Neuron (in vitro differentiated cells): ENCODE results near the gene TMEFF2.

Source experiments
- H2AFZ ChIP-seq: one replicate; pipeline ENCODE4 v1.6.1; 2013; ENCODE audit warnings: low read depth, mild to moderate bottlenecking, inconsistent platforms, low read length, moderate library complexity
- H3K27me3 ChIP-seq: one replicate; pipeline ENCODE4 v1.6.1; 2013; ENCODE audit warnings: low read length; ENCODE audit not compliant: insufficient read depth
- H3K36me3 ChIP-seq: one replicate; pipeline ENCODE4 v1.6.1; 2013; ENCODE audit warnings: low read length; ENCODE audit not compliant: insufficient read depth
- H3K4me1 ChIP-seq: one replicate; pipeline ENCODE4 v1.6.1; 2013; ENCODE audit warnings: low read length; ENCODE audit not compliant: insufficient read depth
- H3K4me3 ChIP-seq: 2 replicates; pipeline ENCODE4 v1.5.1; 2013; ENCODE audit warnings: mild to moderate bottlenecking, low read length, moderate library complexity
- H3K9me3 ChIP-seq: one replicate; pipeline ENCODE4 v1.6.1; 2013; ENCODE audit warnings: low read length

TMEFF2 gene

DNA sequence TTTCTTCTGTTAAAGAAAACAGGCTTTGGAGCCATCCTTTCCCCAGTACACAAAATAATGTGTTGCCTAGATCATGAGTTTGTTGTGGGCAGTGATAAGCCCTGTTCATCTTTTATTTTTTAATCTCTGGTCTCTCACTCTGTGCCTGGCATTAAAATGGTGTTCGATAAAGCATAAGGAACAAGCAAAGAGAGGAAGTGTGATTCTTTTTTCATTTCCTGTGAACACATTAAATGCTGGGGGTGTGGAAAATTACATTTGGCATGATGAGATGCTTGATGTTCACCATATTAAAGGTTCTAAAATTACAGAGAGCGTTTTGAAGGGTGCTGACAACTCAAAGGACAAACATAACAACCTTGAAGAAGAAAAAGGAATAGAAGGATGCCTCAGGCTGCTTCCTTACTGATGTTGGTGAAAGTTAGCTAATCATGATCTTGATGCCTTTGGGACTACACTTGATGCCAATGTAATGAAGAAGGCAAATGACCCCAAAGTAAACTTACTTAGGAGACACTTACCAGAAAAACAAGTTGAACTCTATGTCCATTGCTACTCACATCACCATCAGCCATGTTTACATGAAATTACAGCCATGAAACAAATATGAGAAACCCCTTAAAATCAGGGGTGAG lies 33.0 kb downstream of the TMEFF2 start:
- H2AFZ ChIP-seq = no peak overlapping the region
- no peaks in the 10 kb centered on the region for H3K9me3 ChIP-seq
- H3K4me1 ChIP-seq = peaks cover 3% of the 10 kb centered on the region
- H3K4me3 ChIP-seq = no peak overlapping the region
- no peaks in the 10 kb centered on the region for H3K27me3 ChIP-seq
- H3K36me3 ChIP-seq = no peaks in the 10 kb centered on the region

DNA sequence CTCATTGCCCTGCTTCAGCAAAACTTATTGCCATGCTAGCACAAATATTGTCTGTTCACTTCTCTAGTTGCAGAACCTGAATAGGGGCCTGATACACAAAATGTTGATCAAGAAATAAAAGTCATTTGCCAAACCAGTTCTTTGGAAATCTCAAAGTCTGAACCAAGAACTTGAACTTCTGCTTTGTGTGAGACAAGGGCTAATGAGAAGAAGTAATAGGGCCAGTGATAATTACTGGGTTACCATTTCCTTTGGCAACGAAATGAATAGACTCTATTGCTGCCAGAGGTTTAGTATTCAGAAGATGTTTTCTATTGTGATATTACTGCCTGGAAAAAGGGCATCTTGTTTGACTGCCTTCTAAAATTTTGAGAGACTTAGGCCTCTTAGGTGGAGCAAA lies 35.0 kb downstream of the TMEFF2 start:
- Histone ChIP-seq H2AFZ (no peak overlapping the region), H3K9me3 (no peaks in the 10 kb centered on the region), H3K4me1 (peaks cover 3% of the 10 kb centered on the region), H3K27me3 (no peaks in the 10 kb centered on the region), H3K4me3 (no peak overlapping the region), H3K36me3 (no peaks in the 10 kb centered on the region)

DNA sequence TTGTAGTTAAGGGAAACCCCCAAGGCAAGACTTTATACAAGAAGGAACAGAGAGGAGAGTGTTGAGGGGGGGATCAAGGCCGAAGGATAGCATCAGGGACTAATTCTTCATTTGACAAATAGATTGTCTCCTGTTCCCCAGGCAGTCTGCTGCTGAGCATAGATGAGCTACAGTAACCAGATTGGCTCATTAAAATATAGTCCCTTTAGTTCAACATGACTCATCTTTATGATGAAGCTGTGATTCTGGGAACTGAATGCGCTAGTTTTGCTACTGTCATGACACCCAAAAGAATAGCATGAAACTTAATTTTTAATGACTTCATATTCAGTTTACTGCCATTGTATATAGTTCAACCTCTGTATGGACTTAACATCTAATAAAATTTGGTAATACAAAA lies 35.5 kb downstream of the TMEFF2 start:
- peaks cover 3% of the 10 kb centered on the region for H3K4me1 ChIP-seq
- no peaks in the 10 kb centered on the region for H3K9me3 ChIP-seq
- no peak overlapping the region for H3K4me3 ChIP-seq
- no peaks in the 10 kb centered on the region for H3K36me3 ChIP-seq
- H2AFZ ChIP-seq = no peak overlapping the region
- no peaks in the 10 kb centered on the region for H3K27me3 ChIP-seq

DNA sequence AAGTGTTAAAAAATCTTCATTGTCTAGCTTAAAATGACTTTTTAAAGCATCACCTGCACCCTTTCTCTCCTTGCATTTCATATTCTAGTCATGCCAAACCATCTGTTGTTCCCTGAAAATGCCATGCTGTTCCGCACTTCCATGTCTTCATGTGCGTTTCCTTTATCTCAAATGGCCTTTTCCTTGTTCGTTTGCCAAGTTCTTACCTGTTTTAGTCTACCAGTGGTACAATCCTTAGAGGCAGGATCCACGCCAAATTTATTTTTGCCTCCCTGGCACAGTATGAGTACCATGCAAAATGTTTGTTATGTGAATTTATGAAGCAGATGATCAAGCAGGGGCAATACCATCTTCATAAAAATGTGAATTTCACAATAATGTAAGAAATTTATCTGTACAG lies 37.0 kb downstream of the TMEFF2 start:
- no peaks in the 10 kb centered on the region for H3K36me3 ChIP-seq
- H3K27me3 ChIP-seq = no peaks in the 10 kb centered on the region
- no peak overlapping the region for H3K4me3 ChIP-seq
- H3K4me1 ChIP-seq = no peaks in the 10 kb centered on the region
- no peaks in the 10 kb centered on the region for H3K9me3 ChIP-seq
- H2AFZ ChIP-seq = no peak overlapping the region

DNA sequence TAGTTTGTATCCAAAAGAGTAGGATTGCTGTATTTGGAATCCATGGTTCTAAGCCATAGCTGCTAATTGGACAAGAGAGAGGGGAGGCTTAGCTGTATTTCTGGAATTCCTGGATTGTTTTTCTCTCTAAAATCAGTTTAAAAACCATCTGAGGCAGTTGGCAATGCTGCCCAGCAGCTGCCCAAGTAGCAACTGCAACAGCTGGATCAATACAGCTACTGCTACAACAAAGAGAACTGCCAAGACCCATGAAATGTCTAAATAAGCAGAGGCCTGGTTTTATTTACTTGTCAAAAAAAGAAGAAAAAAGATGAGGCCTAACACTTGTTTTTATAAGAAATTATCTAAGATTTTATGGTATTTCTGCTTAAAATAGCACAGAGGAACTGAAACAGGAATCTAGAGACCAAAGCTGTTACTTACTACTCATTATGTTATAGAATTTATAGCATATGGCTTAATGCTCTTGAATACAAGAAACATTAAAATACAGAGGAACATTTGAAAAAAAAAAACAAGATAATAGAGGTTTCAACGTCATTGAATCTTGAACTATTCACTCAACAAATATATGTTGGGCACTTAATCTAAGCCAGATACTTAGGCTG lies 39.1 kb downstream of the TMEFF2 start:
- H2AFZ ChIP-seq = no peak overlapping the region

DNA sequence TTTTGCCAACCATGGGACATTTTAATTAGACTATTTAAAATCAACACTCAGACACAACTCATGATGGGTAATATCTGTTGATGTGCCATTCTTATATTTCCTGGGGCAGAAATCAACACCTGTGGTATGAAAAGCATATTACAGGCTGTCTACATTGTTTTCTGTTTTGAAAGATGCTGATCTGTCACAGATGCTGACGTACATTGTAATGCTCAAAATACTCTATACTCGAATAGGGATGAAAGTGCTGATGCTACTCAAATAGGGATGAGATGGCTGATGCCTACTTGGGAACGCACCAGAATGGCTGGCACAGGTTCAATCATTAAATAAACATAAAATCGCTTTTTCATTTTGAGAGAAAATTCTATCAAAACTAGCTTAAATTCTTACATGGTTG lies 41.2 kb downstream of the TMEFF2 start:
- H3K36me3 ChIP-seq = no peaks in the 10 kb centered on the region
- H3K27me3 ChIP-seq = no peaks in the 10 kb centered on the region
- peaks cover 6% of the 10 kb centered on the region for H3K4me1 ChIP-seq
- H2AFZ ChIP-seq = no peak overlapping the region
- H3K9me3 ChIP-seq = no peaks in the 10 kb centered on the region
- H3K4me3 ChIP-seq = no peak overlapping the region

More for the DNA sequence above, 39.1 kb downstream of the TMEFF2 start:
- no peak overlapping the region for H3K4me3 ChIP-seq
- H3K36me3 ChIP-seq = no peaks in the 10 kb centered on the region
- no peaks in the 10 kb centered on the region for H3K27me3 ChIP-seq
- H3K9me3 ChIP-seq = no peaks in the 10 kb centered on the region
- no peaks in the 10 kb centered on the region for H3K4me1 ChIP-seq

DNA sequence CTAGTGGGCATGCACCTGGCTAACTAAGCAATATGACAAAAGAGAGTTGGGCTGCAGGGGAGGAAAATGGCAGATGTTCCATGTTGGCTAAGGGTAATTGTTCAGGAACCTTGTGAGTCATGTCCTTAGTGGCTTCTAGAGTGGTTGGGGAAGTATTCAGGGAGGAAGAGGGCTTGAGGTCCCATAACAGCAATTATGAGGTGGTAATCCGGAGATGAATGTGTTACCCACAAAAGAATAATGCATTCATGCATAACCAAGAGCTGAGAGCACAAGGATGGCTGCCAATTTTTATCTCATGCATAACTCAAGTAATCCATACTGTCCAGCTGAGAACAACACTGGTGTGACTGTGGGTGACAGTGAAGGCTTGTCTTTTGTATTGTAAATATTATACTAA lies 42.9 kb downstream of the TMEFF2 start:
- H3K36me3 ChIP-seq = no peaks in the 10 kb centered on the region
- no peak overlapping the region for H2AFZ ChIP-seq
- peaks cover 10% of the 10 kb centered on the region for H3K4me1 ChIP-seq
- no peak overlapping the region for H3K4me3 ChIP-seq
- H3K9me3 ChIP-seq = no peaks in the 10 kb centered on the region
- no peaks in the 10 kb centered on the region for H3K27me3 ChIP-seq

DNA sequence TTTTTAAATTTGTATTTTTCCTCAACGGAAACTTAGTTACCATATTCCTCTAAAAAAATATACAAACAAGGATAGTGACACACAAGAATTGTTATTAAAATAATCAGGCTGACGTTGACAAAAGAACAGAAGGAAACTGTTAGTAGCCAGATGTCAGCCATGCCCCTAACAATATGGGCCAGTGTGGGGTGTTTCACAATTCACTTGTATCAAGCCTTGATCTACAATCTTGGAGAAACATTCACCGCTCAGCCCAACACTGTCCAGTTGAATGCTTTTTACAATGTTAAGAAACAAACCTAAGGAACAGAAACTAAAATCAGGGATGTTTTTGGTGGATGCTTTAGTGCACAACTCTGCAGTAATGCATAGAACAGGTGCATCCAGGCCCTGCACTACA lies 44.6 kb downstream of the TMEFF2 start:
- H3K36me3 ChIP-seq = no peaks in the 10 kb centered on the region
- H3K4me1 ChIP-seq = peaks cover 12% of the 10 kb centered on the region
- no peaks in the 10 kb centered on the region for H3K9me3 ChIP-seq
- no peaks in the 10 kb centered on the region for H3K27me3 ChIP-seq
- no peak overlapping the region for H2AFZ ChIP-seq
- no peak overlapping the region for H3K4me3 ChIP-seq

DNA sequence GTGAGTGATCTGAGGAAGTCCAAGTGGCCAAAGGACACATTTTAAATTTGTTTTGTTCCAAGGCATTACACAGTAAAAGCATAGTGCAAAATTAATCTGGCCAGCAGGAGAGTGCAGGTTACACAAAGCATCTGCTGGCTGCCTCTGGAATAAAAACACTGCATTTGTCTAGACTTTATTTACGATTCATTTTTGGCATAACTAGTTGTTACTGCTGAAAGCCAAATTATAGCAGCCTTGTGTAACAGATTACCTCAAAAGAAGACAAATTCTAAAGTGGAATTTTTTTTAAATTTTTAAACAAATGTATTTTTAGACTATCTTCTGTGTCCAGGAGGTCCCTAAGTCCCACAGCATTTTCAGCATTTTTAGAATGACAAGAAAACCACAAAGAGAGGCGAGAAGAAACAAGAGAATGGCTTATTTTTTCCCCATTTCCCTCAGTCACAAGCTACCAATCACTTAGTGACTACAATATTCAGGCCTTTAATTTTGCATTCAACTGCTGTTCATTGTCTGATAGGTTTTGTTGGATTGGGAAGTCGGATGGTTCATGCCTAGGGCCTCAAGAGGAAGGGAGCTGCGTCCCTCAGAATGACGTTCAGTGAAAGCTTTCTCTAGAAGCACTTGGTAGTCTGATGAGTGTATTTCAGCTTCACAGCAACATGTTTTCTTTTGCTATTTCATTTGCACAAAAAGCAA lies 46.0 kb downstream of the TMEFF2 start:
- Histone ChIP-seq H3K4me1 (peaks cover 12% of the 10 kb centered on the region), H3K27me3 (no peaks in the 10 kb centered on the region), H2AFZ (peak overlapping the region; percentile 5), H3K36me3 (no peaks in the 10 kb centered on the region), H3K9me3 (no peaks in the 10 kb centered on the region), H3K4me3 (no peak overlapping the region)

DNA sequence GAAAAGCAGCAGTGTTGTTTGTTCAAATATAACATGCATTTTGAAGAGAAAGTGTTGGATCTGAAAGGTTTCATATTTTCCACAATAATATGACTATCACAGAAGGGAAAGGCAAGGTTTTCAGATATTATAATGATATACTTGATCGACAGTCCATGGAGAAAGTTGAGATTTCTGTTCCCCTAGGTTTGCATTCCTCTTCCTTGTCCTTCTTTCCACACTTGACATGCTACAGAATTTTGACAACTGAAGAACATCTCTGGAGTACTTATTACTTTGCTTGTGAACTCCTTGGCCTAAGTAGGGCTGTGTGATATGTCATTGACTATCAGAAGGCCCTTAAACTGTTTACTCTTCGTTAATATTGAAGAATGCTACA lies 46.5 kb downstream of the TMEFF2 start:
- Histone ChIP-seq H3K36me3 (no peaks in the 10 kb centered on the region), H3K9me3 (no peaks in the 10 kb centered on the region), H3K4me1 (peaks cover 12% of the 10 kb centered on the region), H3K27me3 (no peaks in the 10 kb centered on the region), H3K4me3 (no peak overlapping the region), H2AFZ (no peak overlapping the region)

DNA sequence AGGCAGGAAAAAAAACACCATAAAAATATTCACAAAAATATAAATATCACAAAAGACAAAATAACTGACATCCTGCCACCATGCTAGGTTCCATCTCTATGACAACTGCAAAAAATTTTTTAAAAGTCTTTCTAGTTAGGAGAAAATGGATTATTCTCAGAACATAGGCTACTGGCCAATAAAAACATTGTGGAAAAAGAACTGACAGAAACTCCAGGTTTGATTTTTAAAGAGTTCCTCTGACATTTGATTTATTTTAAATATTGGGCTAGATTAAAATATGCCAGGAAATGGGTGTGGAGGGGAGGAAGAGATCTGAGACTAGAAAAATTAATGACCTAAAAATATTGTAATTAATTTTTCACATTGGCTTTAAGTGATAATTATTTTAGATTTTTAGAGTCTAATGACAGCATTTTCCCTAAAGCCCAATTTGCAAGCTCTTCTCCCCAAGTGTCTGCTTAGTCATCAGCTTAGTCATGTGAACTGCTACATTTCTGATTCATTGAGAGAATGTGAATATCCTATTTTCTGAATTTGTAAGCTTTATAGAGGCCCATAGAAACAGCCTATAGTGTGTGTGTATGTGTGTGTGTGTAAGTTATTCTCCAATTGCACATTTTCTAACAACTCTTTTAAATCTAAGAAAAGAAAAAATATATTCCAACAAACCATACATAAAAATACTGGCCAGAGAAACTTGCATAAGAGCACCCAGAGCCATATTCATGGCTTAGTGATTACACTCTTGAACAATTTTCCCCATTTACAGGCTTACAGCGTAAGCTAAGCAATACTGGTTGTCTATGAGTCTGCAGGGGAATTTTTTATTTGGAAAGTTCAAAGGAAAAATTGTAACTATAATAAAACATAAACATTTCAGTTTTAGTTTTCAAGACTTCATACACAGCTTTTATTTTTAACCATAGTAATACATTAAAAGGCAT lies 48.4 kb downstream of the TMEFF2 start:
- no peaks in the 10 kb centered on the region for H3K27me3 ChIP-seq
- H3K4me1 ChIP-seq = peaks cover 12% of the 10 kb centered on the region
- no peaks in the 10 kb centered on the region for H3K9me3 ChIP-seq
- no peak overlapping the region for H3K4me3 ChIP-seq
- no peak overlapping the region for H2AFZ ChIP-seq
- H3K36me3 ChIP-seq = no peaks in the 10 kb centered on the region

DNA sequence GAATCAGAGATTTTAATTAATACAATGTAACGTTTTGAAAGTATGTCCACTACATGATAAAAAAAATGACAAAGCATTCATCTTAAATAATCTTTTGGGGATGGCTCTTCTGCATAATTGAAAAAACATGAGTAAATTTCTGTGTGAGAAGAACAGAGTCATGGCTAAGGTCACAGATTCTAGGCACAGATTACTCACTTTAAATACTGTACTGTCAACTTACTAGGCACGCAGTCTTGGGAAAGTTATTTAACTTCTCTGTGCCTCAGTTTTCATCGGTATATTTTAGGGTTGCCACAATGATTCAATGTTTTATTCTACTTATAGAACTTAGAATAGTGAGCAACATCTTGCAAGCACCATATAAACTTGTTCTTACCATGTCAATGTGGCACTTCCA lies 49.2 kb downstream of the TMEFF2 start:
- H3K4me1 ChIP-seq = peaks cover 12% of the 10 kb centered on the region
- no peak overlapping the region for H3K4me3 ChIP-seq
- no peaks in the 10 kb centered on the region for H3K9me3 ChIP-seq
- no peaks in the 10 kb centered on the region for H3K27me3 ChIP-seq
- no peak overlapping the region for H2AFZ ChIP-seq
- H3K36me3 ChIP-seq = no peaks in the 10 kb centered on the region
